ENCODE measurements around the gene PCCA.
"Not testable (repeated sequence)": the region's sequence is repeated elsewhere in the genome, so short reads cannot be mapped to it uniquely, and the experiment has no call there.

DNA sequence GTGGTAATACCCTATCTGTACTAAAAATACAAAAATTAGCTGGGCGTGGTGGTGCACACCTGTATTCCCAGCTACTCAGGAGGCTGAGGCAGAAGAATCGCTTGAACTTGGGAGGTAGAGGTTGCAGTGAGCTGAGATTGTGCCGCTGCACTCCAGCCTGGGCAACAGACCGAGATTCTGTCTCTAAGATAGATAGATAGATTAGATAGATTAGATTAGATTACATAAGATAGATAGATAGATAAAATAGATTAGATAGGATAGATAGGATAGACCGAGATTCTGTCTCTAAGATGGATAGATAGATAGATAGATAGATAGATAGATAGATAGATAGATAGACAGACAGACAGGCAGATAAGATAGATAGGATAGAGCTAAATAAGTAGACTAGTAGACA lies 435.8 kb downstream of the PCCA start:
- not testable (repeated sequence) for TF ChIP-seq ZFP30 (CRISPR knock-in tag; IDR thresholded peaks at IDR 0.05); CREB5 (CRISPR knock-in tag; IDR thresholded peaks at IDR 0.05; ENCODE audit: low read depth); ARNTL (CRISPR knock-in tag; IDR thresholded peaks at IDR 0.05; ENCODE audit: borderline replicate concordance, low read depth); TSHZ2 (CRISPR knock-in tag; IDR thresholded peaks at IDR 0.05); SNAI2 (CRISPR knock-in tag; IDR thresholded peaks at IDR 0.05); OSR1 (CRISPR knock-in tag; IDR thresholded peaks at IDR 0.05); ZNF565 (CRISPR knock-in tag; conservative IDR thresholded peaks at IDR 0.05; ENCODE audit: low read depth); ZC3H10 (CRISPR knock-in tag; IDR thresholded peaks at IDR 0.05); RARB (CRISPR knock-in tag; IDR thresholded peaks at IDR 0.05)
- TF ChIP-seq, protein P1, sequence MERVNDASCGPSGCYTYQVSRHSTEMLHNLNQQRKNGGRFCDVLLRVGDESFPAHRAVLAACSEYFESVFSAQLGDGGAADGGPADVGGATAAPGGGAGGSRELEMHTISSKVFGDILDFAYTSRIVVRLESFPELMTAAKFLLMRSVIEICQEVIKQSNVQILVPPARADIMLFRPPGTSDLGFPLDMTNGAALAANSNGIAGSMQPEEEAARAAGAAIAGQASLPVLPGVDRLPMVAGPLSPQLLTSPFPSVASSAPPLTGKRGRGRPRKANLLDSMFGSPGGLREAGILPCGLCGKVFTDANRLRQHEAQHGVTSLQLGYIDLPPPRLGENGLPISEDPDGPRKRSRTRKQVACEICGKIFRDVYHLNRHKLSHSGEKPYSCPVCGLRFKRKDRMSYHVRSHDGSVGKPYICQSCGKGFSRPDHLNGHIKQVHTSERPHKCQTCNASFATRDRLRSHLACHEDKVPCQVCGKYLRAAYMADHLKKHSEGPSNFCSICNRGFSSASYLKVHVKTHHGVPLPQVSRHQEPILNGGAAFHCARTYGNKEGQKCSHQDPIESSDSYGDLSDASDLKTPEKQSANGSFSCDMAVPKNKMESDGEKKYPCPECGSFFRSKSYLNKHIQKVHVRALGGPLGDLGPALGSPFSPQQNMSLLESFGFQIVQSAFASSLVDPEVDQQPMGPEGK (CRISPR knock-in tag; IDR thresholded peaks at IDR 0.05; ENCODE audit: borderline replicate concordance), result not testable (repeated sequence)
- TF ChIP-seq, protein P2, sequence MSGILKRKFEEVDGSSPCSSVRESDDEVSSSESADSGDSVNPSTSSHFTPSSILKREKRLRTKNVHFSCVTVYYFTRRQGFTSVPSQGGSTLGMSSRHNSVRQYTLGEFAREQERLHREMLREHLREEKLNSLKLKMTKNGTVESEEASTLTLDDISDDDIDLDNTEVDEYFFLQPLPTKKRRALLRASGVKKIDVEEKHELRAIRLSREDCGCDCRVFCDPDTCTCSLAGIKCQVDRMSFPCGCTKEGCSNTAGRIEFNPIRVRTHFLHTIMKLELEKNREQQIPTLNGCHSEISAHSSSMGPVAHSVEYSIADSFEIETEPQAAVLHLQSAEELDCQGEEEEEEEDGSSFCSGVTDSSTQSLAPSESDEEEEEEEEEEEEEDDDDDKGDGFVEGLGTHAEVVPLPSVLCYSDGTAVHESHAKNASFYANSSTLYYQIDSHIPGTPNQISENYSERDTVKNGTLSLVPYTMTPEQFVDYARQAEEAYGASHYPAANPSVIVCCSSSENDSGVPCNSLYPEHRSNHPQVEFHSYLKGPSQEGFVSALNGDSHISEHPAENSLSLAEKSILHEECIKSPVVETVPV (CRISPR knock-in tag; IDR thresholded peaks at IDR 0.05), result not testable (repeated sequence)

Measured in SK-N-SH treated with all-trans-retinoic acid at 6 μM for 48 hours (cell line).